ENCODE results near the gene OR6Q1.
"Not testable (repeated sequence)": the region's sequence is repeated elsewhere in the genome, so short reads cannot be mapped to it uniquely, and the experiment has no call there.

OR6Q1 gene, protein sequence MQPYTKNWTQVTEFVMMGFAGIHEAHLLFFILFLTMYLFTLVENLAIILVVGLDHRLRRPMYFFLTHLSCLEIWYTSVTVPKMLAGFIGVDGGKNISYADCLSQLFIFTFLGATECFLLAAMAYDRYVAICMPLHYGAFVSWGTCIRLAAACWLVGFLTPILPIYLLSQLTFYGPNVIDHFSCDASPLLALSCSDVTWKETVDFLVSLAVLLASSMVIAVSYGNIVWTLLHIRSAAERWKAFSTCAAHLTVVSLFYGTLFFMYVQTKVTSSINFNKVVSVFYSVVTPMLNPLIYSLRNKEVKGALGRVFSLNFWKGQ

DNA sequence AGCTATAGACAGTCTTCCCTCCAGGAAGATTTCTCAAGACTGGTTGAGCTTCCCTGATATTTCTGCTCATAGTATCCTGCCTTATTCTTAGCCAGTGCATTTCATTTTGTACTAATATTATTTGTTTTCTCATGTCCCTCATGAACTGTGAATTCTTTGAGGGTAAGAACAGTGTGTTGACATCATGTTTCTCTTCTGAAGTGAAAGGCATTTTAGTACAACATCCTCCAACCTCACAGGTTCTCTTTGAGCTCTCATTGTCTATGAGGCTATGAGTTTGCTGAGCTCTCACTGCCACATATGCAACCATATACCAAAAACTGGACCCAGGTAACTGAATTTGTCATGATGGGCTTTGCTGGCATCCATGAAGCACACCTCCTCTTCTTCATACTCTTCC, at the start of gene OR6Q1:
TSS of gene OR6Q1 (plus strand) at position 301 of the 400 bp plus-strand sequence. CDS start at position 301, 0 bp downstream.
- Mint-ChIP-seq H3K36me3 (ENCODE audit: low read depth) (no peaks in the 10 kb centered on the region), H3K27me3 (ENCODE audit: low read depth) (no peaks in the 10 kb centered on the region), H3K4me3 (no peak within 1 kb of the TSS), H3K9me3 (no peaks in the 10 kb centered on the region), H3K4me1 (ENCODE audit: low read depth) (no peaks in the 10 kb centered on the region), H3K27ac (no peak within 1 kb of the TSS)
- no peak for DNase-seq (ENCODE audit: low spot score)

- no peaks in the 10 kb centered on the region for H3K27me3 Mint-ChIP-seq (ENCODE audit: low read depth)
- no peak overlapping the region for H3K4me3 Mint-ChIP-seq
- H3K9me3 Mint-ChIP-seq = no peaks in the 10 kb centered on the region
- no peaks in the 10 kb centered on the region for H3K4me1 Mint-ChIP-seq (ENCODE audit: low read depth)
- no peak for DNase-seq (ENCODE audit: low spot score)
- H3K36me3 Mint-ChIP-seq (ENCODE audit: low read depth) = no peaks in the 10 kb centered on the region
- H3K27ac Mint-ChIP-seq = no peak overlapping the region
Observed at GRCh38 chr11:57981536-57981935, 49.2 kb upstream of the OR6Q1 start.

DNA sequence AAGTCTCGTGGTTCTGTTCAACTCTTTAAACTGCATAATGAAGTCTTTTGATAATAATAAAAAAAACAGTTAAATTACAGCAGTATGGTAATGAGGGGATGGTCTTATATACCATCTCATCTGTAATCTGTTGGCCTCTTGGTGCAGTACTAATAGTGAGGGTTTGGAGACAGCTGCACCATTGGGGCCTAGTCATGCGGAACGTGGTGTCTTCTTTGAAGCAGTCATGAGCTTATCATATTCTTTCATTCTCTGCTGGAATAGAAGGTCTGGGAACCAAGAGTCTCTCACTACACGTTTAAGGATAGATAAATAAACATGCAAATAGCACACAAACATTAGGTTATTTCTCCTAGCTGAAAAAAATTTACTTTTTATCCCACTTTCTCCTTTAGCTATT, 48.0 kb upstream of the OR6Q1 start:
- Mint-ChIP-seq H3K27me3 (ENCODE audit: low read depth) (no peaks in the 10 kb centered on the region), H3K36me3 (ENCODE audit: low read depth) (no peaks in the 10 kb centered on the region), H3K9me3 (no peaks in the 10 kb centered on the region), H3K4me1 (ENCODE audit: low read depth) (no peaks in the 10 kb centered on the region), H3K27ac (no peak overlapping the region), H3K4me3 (no peak overlapping the region)
- no peak for DNase-seq (ENCODE audit: low spot score)

- DNase-seq (ENCODE audit: low spot score) = no peak
- H3K27ac Mint-ChIP-seq = no peak overlapping the region
- H3K27me3 Mint-ChIP-seq (ENCODE audit: low read depth) = no peaks in the 10 kb centered on the region
- H3K36me3 Mint-ChIP-seq (ENCODE audit: low read depth) = no peaks in the 10 kb centered on the region
- no peak overlapping the region for H3K4me3 Mint-ChIP-seq
- H3K4me1 Mint-ChIP-seq (ENCODE audit: low read depth) = no peaks in the 10 kb centered on the region
- no peaks in the 10 kb centered on the region for H3K9me3 Mint-ChIP-seq
Observed at GRCh38 chr11:57983191-57983590, 47.6 kb upstream of the OR6Q1 start.

DNA sequence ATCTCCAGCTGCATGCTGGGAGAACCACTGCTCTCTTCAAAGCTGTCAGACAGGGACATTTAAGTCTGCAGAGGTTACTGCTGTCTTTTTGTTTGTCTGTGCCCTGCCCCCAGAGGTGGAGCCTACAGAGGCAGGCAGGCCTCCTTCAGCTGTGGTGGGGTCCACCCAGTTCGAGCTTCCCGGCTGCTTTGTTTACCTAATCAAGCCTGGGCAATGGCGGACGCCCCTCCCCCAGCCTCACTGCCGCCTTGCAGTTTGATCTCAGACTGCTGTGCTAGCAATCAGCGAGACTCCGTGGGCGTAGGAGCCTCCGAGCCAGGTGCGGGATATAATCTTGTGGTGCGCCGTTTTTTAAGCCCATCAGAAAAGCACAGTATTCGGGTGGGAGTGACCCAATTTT, 31.2 kb upstream of the OR6Q1 start:
- DNase-seq (ENCODE audit: low spot score); H3K27me3 Mint-ChIP-seq (ENCODE audit: low read depth); H3K4me1 Mint-ChIP-seq (ENCODE audit: low read depth); H3K4me3 Mint-ChIP-seq; H3K36me3 Mint-ChIP-seq (ENCODE audit: low read depth); H3K27ac Mint-ChIP-seq; H3K9me3 Mint-ChIP-seq: not testable (repeated sequence)

DNA sequence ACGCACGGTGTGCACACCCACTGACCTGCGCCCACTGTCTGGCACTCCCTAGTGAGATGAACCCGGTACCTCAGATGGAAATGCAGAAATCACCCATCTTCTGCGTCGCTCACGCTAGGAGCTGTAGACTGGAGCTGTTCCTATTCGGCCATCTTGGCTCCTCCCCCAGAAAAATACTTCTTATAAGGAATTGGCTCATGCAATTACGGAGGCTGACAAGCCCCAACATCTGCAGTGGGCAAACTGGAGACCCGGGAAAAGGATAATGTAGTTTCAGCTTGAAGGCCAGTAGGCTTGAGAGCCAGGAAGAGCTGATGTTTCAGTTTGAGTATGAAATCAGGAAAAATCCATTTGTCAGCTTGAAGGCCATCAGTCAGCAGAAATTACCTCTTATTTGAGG, 30.7 kb upstream of the OR6Q1 start:
- H3K27me3 Mint-ChIP-seq (ENCODE audit: low read depth); DNase-seq (ENCODE audit: low spot score); H3K4me1 Mint-ChIP-seq (ENCODE audit: low read depth); H3K9me3 Mint-ChIP-seq; H3K36me3 Mint-ChIP-seq (ENCODE audit: low read depth); H3K4me3 Mint-ChIP-seq; H3K27ac Mint-ChIP-seq: not testable (repeated sequence)

DNA sequence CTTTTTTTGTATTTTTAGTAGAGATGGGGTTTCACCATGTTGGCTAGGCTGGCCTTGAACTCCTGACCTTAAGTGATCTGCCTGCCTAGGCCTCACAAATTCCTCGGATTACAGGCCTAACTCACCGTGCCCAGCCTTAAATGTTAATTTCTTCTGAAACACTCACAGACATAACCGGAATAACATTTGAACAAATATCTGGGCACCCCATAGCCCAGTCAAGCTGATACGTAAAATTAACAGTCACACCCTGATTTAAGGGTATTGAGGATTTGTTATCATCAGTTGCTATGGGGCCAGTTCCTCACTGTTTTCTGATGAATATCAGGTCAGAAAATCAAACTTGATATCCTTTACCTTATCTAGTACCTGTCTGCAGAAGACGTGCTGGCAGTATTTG, 30.1 kb upstream of the OR6Q1 start:
- H3K4me3 Mint-ChIP-seq = no peak overlapping the region
- H3K9me3 Mint-ChIP-seq = no peaks in the 10 kb centered on the region
- no peaks in the 10 kb centered on the region for H3K36me3 Mint-ChIP-seq (ENCODE audit: low read depth)
- DNase-seq (ENCODE audit: low spot score) = no peak
- H3K27me3 Mint-ChIP-seq (ENCODE audit: low read depth) = peaks cover 2% of the 10 kb centered on the region
- peaks cover 4% of the 10 kb centered on the region for H3K4me1 Mint-ChIP-seq (ENCODE audit: low read depth)
- H3K27ac Mint-ChIP-seq = no peak overlapping the region

DNA sequence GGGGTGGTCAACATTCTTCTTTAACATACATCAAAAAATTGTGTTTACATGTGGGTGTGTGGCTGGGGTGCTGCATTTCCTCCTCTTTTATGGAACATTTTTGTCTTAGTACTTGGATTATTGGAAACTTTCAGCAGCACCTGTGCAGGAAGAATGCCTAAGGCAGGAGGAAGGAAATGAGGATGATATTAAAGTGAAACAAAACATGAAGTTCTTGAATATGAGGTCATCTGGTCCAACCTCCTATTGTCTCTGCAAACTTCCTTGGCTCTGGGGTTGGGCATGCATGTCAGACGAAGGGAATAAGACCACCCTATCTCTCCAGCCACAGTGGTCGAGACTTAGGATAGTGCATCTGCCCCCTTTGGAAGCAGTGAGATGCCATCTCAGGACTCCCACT, 27.7 kb upstream of the OR6Q1 start:
- H3K27me3 Mint-ChIP-seq (ENCODE audit: low read depth) = peaks cover 2% of the 10 kb centered on the region
- no peaks in the 10 kb centered on the region for H3K36me3 Mint-ChIP-seq (ENCODE audit: low read depth)
- no peak overlapping the region for H3K4me3 Mint-ChIP-seq
- H3K27ac Mint-ChIP-seq = no peak overlapping the region
- H3K4me1 Mint-ChIP-seq (ENCODE audit: low read depth) = peaks cover 4% of the 10 kb centered on the region
- no peaks in the 10 kb centered on the region for H3K9me3 Mint-ChIP-seq
- DNase-seq (ENCODE audit: low spot score) = no peak

DNA sequence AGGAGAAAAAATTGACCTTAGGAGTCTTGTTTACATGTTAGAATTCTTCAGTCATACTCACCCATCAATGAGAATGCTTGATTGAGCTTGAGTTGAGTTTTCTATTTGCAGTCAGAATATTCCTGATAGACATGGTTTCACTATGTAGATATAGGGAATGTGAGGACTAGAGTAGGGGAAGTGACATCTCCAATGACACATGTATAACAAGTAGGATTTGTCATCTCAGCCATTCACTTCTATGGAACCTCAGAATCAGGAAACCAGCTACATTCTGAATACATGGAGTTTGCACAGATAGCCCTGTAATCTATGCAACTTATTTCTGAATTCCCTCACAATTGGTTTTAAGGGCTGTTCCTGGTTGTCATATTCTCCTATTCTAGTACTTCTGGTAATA, 27.2 kb upstream of the OR6Q1 start:
- Mint-ChIP-seq H3K27me3 (ENCODE audit: low read depth) (peaks cover 2% of the 10 kb centered on the region), H3K9me3 (no peaks in the 10 kb centered on the region), H3K36me3 (ENCODE audit: low read depth) (no peaks in the 10 kb centered on the region), H3K4me3 (no peak overlapping the region), H3K4me1 (ENCODE audit: low read depth) (peaks cover 4% of the 10 kb centered on the region), H3K27ac (no peak overlapping the region)
- DNase-seq (ENCODE audit: low spot score) = no peak

DNA sequence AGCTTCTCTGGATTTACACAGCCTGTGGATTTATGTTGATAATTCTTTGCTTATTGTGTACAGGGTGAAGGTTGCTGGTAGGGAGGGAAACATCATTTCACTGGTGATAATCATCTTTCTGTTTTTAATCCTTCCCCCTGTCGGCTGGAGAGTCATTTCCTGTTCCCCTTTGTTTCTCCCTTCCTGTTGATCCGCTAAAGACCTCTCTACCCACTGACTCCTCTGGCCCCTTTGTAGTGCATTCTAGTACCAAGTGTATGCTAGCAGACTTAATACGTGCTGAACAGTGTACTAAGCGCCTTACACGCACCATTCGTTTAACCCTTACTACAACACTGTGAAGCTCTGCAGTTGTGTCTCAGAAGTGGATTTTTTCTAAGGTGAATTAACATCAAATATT, 26.1 kb upstream of the OR6Q1 start:
- Mint-ChIP-seq H3K27me3 (ENCODE audit: low read depth) (peaks cover 2% of the 10 kb centered on the region), H3K4me3 (no peak overlapping the region), H3K27ac (no peak overlapping the region), H3K9me3 (no peaks in the 10 kb centered on the region), H3K36me3 (ENCODE audit: low read depth) (no peaks in the 10 kb centered on the region), H3K4me1 (ENCODE audit: low read depth) (peaks cover 4% of the 10 kb centered on the region)
- no peak for DNase-seq (ENCODE audit: low spot score)

DNA sequence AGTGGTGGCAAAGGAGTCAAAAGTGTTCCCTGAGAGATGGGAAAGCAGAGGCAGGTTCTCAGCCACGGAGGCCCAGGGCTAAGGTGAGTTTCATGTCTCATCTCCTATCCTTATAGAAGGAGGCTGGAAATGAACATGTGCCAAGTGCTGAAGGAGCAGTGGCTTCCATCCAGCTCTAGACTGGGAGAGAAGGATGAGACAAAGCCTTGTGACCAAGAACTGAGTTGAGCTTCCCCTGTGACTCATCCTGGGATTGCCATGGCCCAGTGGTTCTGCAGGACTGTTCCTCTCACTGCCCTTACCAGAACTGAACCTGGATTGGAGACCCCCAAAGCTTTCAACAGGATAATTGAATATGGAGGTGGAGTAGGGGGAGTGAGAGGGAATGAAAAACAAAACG, 23.8 kb upstream of the OR6Q1 start:
- DNase-seq (ENCODE audit: low spot score) = no peak
- H3K27ac Mint-ChIP-seq = no peak overlapping the region
- peaks cover 4% of the 10 kb centered on the region for H3K4me1 Mint-ChIP-seq (ENCODE audit: low read depth)
- no peaks in the 10 kb centered on the region for H3K36me3 Mint-ChIP-seq (ENCODE audit: low read depth)
- no peaks in the 10 kb centered on the region for H3K9me3 Mint-ChIP-seq
- peaks cover 2% of the 10 kb centered on the region for H3K27me3 Mint-ChIP-seq (ENCODE audit: low read depth)
- no peak overlapping the region for H3K4me3 Mint-ChIP-seq

- Mint-ChIP-seq H3K27me3 (ENCODE audit: low read depth) (no peaks in the 10 kb centered on the region), H3K27ac (no peak overlapping the region), H3K4me3 (no peak overlapping the region), H3K36me3 (ENCODE audit: low read depth) (no peaks in the 10 kb centered on the region), H3K4me1 (ENCODE audit: low read depth) (no peaks in the 10 kb centered on the region), H3K9me3 (no peaks in the 10 kb centered on the region)
- no peak for DNase-seq (ENCODE audit: low spot score)
Observed at GRCh38 chr11:58011771-58012170, 19.0 kb upstream of the OR6Q1 start.

- no peak for DNase-seq (ENCODE audit: low spot score)
- Mint-ChIP-seq H3K27ac (no peak within 1 kb of the TSS), H3K27me3 (ENCODE audit: low read depth) (no peaks in the 10 kb centered on the region), H3K9me3 (no peaks in the 10 kb centered on the region), H3K4me3 (no peak within 1 kb of the TSS), H3K4me1 (ENCODE audit: low read depth) (no peaks in the 10 kb centered on the region), H3K36me3 (ENCODE audit: low read depth) (no peaks in the 10 kb centered on the region)
Observed at GRCh38 chr11:58023435-58023931, 7.3 kb upstream of the OR6Q1 start, which contains the start of gene OR9Q1. TSS of gene OR9Q1 (plus strand) at chr11:58023881. CDS start at chr11:58179445, 155,564 bp downstream.

DNA sequence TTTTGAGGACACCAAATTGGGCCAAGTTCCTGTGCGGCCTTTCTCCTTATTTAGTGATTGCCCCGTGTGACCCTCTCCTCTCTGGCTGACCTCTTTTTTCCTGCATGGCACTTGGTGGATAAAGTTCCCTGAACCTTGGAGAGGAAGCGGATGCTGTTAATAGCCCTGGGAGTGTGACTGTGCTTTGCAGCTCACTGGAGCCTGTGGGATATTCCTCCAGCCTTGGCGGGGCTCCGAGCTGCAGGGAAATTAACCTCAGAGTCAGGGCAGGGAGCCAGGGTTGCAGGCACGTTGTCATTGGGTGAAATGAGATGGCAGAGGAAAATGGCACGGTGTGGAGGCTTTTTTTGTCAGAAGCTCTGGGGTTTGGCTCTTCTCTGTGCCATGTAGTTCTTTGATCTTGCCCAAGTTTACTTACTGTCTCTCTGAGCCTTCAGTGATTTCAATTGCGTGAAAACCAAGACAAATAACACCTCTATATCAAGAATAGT, 6.1 kb upstream of the OR6Q1 start:
- Mint-ChIP-seq H3K4me1 (ENCODE audit: low read depth) (no peaks in the 10 kb centered on the region), H3K27me3 (ENCODE audit: low read depth) (no peaks in the 10 kb centered on the region), H3K9me3 (no peaks in the 10 kb centered on the region), H3K4me3 (no peak overlapping the region), H3K27ac (no peak overlapping the region), H3K36me3 (ENCODE audit: low read depth) (no peaks in the 10 kb centered on the region)
- DNase-seq (ENCODE audit: low spot score) = no peak

- Mint-ChIP-seq H3K27ac (no peak overlapping the region), H3K9me3 (no peaks in the 10 kb centered on the region)
- DNase-seq (ENCODE audit: low spot score) = no peak
Observed at GRCh38 chr11:58027341-58027740, 3.4 kb upstream of the OR6Q1 start.

More at GRCh38 chr11:58027341-58027740, 3.4 kb upstream of the OR6Q1 start:
- Mint-ChIP-seq H3K4me3 (no peak overlapping the region), H3K36me3 (ENCODE audit: low read depth) (no peaks in the 10 kb centered on the region), H3K4me1 (ENCODE audit: low read depth) (no peaks in the 10 kb centered on the region), H3K27me3 (ENCODE audit: low read depth) (no peaks in the 10 kb centered on the region)
